ENCODE data around the gene METTL21C. TPM values are rescaled to one million over a fixed set of nuclear protein-coding genes. Genes with fewer than 3 reads are reported as not detected.

Gene METTL21C
- total RNA-seq, 1 donor: not detected

DNA sequence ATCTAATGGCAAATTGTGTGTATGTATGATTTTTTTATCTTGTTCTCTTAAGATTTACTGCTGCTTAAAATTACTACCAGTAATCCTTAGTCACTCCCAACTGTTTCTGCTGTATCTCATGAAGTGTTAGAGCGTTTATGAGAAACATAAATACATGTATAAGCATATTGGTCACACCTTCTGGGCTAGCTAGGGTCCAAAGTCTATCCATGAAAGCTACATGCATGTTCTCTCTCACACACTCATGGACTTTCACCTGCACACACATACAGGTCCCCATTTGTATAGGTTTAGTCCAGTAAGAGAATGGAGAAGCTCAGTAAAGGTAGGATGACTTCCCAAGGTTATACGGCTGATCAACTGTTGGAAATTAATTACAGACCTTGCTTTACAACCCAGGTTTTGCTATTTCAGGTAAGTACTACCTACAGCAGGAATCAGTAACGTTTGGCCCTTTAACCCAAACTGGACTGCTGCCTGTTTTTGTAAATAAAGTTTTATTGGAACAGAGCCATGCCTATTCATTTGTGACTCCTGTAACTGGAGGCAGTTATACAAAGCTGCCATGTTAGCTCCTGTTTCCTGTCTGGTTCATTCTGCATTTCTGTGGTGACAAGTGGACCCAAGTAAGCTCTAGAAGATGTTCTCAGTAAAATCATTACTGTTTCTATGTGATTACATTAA lies 15.3 kb downstream of the METTL21C start:
- no peaks in the 10 kb centered on the region for H3K79me2 ChIP-seq (ENCODE audit: insufficient read depth, low read length)
- no peaks in the 10 kb centered on the region for H3K27me3 ChIP-seq (ENCODE audit: insufficient read depth, low read length)
- H4K20me1 ChIP-seq (ENCODE audit: insufficient read depth, low read length): no peaks in the 10 kb centered on the region
- no peak overlapping the region for H3K4me3 ChIP-seq (ENCODE audit: insufficient read depth, low read length)
- H3K27ac ChIP-seq (ENCODE audit: low read depth, low read length): no peak overlapping the region
- peaks cover 35% of the 10 kb centered on the region for H3K36me3 ChIP-seq (ENCODE audit: insufficient read depth, low read length)
- no peak overlapping the region for H2AFZ ChIP-seq (ENCODE audit: low read length)
- peaks cover 1% of the 10 kb centered on the region for H3K9me3 ChIP-seq (ENCODE audit: low read depth, low read length)
- no peak for DNase-seq (ENCODE audit: insufficient read length, low spot score, missing footprints)
- no peak for TF ChIP-seq CTCF (IDR thresholded peaks at IDR 0.05; ENCODE audit: extremely low read depth, low read depth, low read length)
- no peak overlapping the region for H3K4me2 ChIP-seq (ENCODE audit: insufficient read depth, low read length)
- no peaks in the 10 kb centered on the region for H3K4me1 ChIP-seq (ENCODE audit: insufficient read depth, low read length)

- H3K27me3 ChIP-seq (ENCODE audit: insufficient read depth, low read length): no peaks in the 10 kb centered on the region
- no peak for TF ChIP-seq CTCF (IDR thresholded peaks at IDR 0.05; ENCODE audit: extremely low read depth, low read depth, low read length)
- H3K79me2 ChIP-seq (ENCODE audit: insufficient read depth, low read length): no peaks in the 10 kb centered on the region
- H3K36me3 ChIP-seq (ENCODE audit: insufficient read depth, low read length): peaks cover 39% of the 10 kb centered on the region
- no peak overlapping the region for H3K4me3 ChIP-seq (ENCODE audit: insufficient read depth, low read length)
- no peak overlapping the region for H2AFZ ChIP-seq (ENCODE audit: low read length)
- H3K4me2 ChIP-seq (ENCODE audit: insufficient read depth, low read length): no peak overlapping the region
- no peaks in the 10 kb centered on the region for H3K4me1 ChIP-seq (ENCODE audit: insufficient read depth, low read length)
- H3K9me3 ChIP-seq (ENCODE audit: low read depth, low read length): peaks cover 1% of the 10 kb centered on the region
- H4K20me1 ChIP-seq (ENCODE audit: insufficient read depth, low read length): no peaks in the 10 kb centered on the region
- no peak for DNase-seq (ENCODE audit: insufficient read length, low spot score, missing footprints)
- H3K27ac ChIP-seq (ENCODE audit: low read depth, low read length): no peak overlapping the region
Measured at GRCh38 chr13:102678339-102679107, 16.3 kb downstream of the METTL21C start.

GRCh38 chr13:102677122-102677521 lies 17.7 kb downstream of the METTL21C start:
- Histone ChIP-seq H3K9me3 (ENCODE audit: low read depth, low read length) (no peaks in the 10 kb centered on the region), H3K4me2 (ENCODE audit: insufficient read depth, low read length) (no peak overlapping the region), H3K27me3 (ENCODE audit: insufficient read depth, low read length) (no peaks in the 10 kb centered on the region), H3K79me2 (ENCODE audit: insufficient read depth, low read length) (no peaks in the 10 kb centered on the region), H3K4me3 (ENCODE audit: insufficient read depth, low read length) (no peak overlapping the region), H3K36me3 (ENCODE audit: insufficient read depth, low read length) (peaks cover 44% of the 10 kb centered on the region), H2AFZ (ENCODE audit: low read length) (no peak overlapping the region), H4K20me1 (ENCODE audit: insufficient read depth, low read length) (no peaks in the 10 kb centered on the region), H3K27ac (ENCODE audit: low read depth, low read length) (no peak overlapping the region), H3K4me1 (ENCODE audit: insufficient read depth, low read length) (no peaks in the 10 kb centered on the region)
- DNase-seq (ENCODE audit: insufficient read length, low spot score, missing footprints): no peak
- no peak for TF ChIP-seq CTCF (IDR thresholded peaks at IDR 0.05; ENCODE audit: extremely low read depth, low read depth, low read length)

GRCh38 chr13:102675115-102675514 lies 19.7 kb downstream of the METTL21C start:
- Histone ChIP-seq H3K27ac (ENCODE audit: low read depth, low read length) (no peak overlapping the region), H3K4me2 (ENCODE audit: insufficient read depth, low read length) (no peak overlapping the region), H3K27me3 (ENCODE audit: insufficient read depth, low read length) (no peaks in the 10 kb centered on the region), H3K79me2 (ENCODE audit: insufficient read depth, low read length) (no peaks in the 10 kb centered on the region), H3K4me3 (ENCODE audit: insufficient read depth, low read length) (no peak overlapping the region), H3K9me3 (ENCODE audit: low read depth, low read length) (no peaks in the 10 kb centered on the region), H4K20me1 (ENCODE audit: insufficient read depth, low read length) (no peaks in the 10 kb centered on the region), H3K36me3 (ENCODE audit: insufficient read depth, low read length) (peaks cover 50% of the 10 kb centered on the region), H3K4me1 (ENCODE audit: insufficient read depth, low read length) (no peaks in the 10 kb centered on the region), H2AFZ (ENCODE audit: low read length) (no peak overlapping the region)
- TF ChIP-seq CTCF (IDR thresholded peaks at IDR 0.05; ENCODE audit: extremely low read depth, low read depth, low read length): no peak
- DNase-seq (ENCODE audit: insufficient read length, low spot score, missing footprints): no peak
